ENCODE measurements around the gene SHMT2. TPM values are rescaled to one million over a fixed set of nuclear protein-coding genes. Genes with fewer than 3 reads are reported as not detected.
A peak's percentile ranks its signal among the peaks of the same experiment; 100 is the strongest.

SHMT2 gene
- total and polyA plus RNA-seq, 2 donors from 2014 or later: 49.3 to 70.1 TPM

DNA sequence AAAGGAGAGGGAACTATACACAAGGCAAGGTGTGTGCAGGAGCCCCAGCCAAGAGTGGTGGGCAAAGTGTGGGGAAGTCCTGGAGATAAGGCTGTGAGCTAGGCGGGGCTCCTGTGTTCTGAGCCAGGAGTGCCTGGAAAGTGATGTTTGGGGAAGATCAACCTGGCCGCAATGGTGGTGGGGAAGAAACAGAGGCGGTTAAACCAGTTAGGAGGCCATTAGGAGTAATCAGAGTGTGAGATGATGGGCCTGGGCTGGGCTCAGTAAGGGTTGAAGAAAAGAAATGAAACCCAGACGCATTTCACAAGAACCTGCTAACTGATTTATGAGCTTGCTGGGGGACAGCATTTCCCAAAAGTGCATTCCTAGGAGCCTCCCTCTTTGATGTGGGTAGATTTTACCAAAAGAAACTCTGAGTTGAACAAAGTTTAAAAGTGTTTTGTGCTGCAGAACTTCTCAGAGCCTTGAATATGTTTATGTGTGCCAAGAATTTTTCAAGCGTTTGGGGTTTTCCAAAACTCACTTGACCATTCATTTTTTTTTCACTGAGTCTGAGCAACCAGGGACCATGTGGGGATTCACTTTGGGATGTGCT lies 47.9 kb upstream of the SHMT2 start:
- no peak overlapping the region for H3K4me3 ChIP-seq (ENCODE audit: low read length in 3 of 3)
- no peak overlapping the region for H3K9ac ChIP-seq (ENCODE audit: low read length in 3 of 3)
- H3K27me3 ChIP-seq (ENCODE audit: control insufficient read depth, insufficient read depth, low read length): no peaks in the 10 kb centered on the region
- intact Hi-C loops (cut with DNase I): no loop called here
- no peak overlapping the region for H3K27ac ChIP-seq (ENCODE audit: low read depth in 2 of 2, low read length in 2 of 2)
- no peaks in the 10 kb centered on the region for H3K9me3 ChIP-seq (ENCODE audit: control insufficient read depth in 2 of 3, insufficient read depth in 1 of 3, low read length in 3 of 3)
- peaks cover 0 to 32% (median 8%) of the 10 kb centered on the region in 3 donors for H3K36me3 ChIP-seq (ENCODE audit: control insufficient read depth in 2 of 3, insufficient read depth in 3 of 3, low read length in 3 of 3)
- no peak for TF ChIP-seq CTCF (IDR thresholded peaks at IDR 0.05; ENCODE audit: borderline replicate concordance, extremely low read depth, insufficient read depth)
- no peak for DNase-seq
- no peaks in the 10 kb centered on the region for H3K4me1 ChIP-seq (ENCODE audit: control insufficient read depth in 2 of 3, insufficient read depth in 2 of 3, low read depth in 1 of 3, low read length in 3 of 3)
- FAIRE-seq: no peak

DNA sequence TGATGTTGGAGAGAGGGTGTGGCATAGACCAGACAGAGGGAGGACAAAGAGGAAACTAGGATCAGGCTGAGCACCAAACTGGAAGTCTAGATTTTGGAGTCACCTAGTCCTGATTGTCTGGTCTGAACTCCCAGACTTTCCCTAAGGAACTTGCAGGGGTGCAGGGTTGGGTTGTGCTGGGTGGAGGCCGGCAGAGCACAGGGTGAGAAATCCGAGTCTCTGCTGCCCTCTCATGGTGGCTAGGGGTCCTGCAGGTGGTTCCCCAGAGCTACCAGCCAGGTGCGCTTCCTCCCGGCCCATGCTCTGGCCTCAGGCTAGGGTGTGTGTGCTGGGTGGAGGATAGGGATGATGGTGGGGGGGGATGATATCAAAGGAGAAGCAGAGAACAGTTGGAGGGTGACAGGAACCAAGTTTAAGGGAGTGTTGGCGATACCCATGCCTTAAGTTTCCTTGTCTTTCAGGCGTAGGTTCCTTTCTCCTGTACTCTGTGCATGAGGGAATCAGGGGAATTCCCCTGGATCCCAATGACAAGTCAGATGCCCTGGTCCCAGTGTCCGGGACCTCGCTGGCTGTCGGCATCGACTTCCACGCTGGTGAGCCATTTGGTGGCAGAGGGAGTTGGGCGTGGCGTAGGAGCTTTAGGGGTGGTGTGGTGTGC lies 46.5 kb upstream of the SHMT2 start:
- no peak for FAIRE-seq
- Histone ChIP-seq H3K4me3 (ENCODE audit: low read length in 3 of 3) (no peak overlapping the region), H3K27me3 (ENCODE audit: control insufficient read depth, insufficient read depth, low read length) (no peaks in the 10 kb centered on the region), H3K27ac (ENCODE audit: low read depth in 2 of 2, low read length in 2 of 2) (no peak overlapping the region), H3K9me3 (ENCODE audit: control insufficient read depth in 2 of 3, insufficient read depth in 1 of 3, low read length in 3 of 3) (no peaks in the 10 kb centered on the region), H3K9ac (ENCODE audit: low read length in 3 of 3) (no peak overlapping the region), H3K4me1 (ENCODE audit: control insufficient read depth in 2 of 3, insufficient read depth in 2 of 3, low read depth in 1 of 3, low read length in 3 of 3) (no peaks in the 10 kb centered on the region), H3K36me3 (ENCODE audit: control insufficient read depth in 2 of 3, insufficient read depth in 3 of 3, low read length in 3 of 3) (peaks cover 0 to 35% (median 4%) of the 10 kb centered on the region in 3 donors)
- intact Hi-C loops (cut with DNase I): no loop called here
- TF ChIP-seq CTCF (IDR thresholded peaks at IDR 0.05; ENCODE audit: borderline replicate concordance, extremely low read depth, insufficient read depth): peak; percentile 86
- DNase-seq: peak; percentile 80 to 90 (median 83)

GRCh38 chr12:57183939-57184725 lies 45.4 kb upstream of the SHMT2 start:
- Histone ChIP-seq H3K36me3 (ENCODE audit: control insufficient read depth in 2 of 3, insufficient read depth in 3 of 3, low read length in 3 of 3) (peaks cover 4 to 36% (median 4%) of the 10 kb centered on the region in 3 donors), H3K4me3 (ENCODE audit: low read length in 3 of 3) (no peak overlapping the region), H3K4me1 (ENCODE audit: control insufficient read depth in 2 of 3, insufficient read depth in 2 of 3, low read depth in 1 of 3, low read length in 3 of 3) (no peaks in the 10 kb centered on the region), H3K27ac (ENCODE audit: low read depth in 2 of 2, low read length in 2 of 2) (no peak overlapping the region), H3K27me3 (ENCODE audit: control insufficient read depth, insufficient read depth, low read length) (no peaks in the 10 kb centered on the region), H3K9ac (ENCODE audit: low read length in 3 of 3) (no peak overlapping the region), H3K9me3 (ENCODE audit: control insufficient read depth in 2 of 3, insufficient read depth in 1 of 3, low read length in 3 of 3) (no peaks in the 10 kb centered on the region)
- intact Hi-C loops (cut with DNase I): no loop called here
- TF ChIP-seq CTCF (IDR thresholded peaks at IDR 0.05; ENCODE audit: borderline replicate concordance, extremely low read depth, insufficient read depth): no peak
- FAIRE-seq: no peak
- DNase-seq: no peak

Data from kidney (tissue), 14 donors.